DMS79 (cell line): Measurements from ENCODE around the gene LPCAT1.

Experiments
- DNase-seq: peaks from one replicate; lab custom pipeline; 2025; lab: John Stamatoyannopoulos, UW

The LPCAT1 gene

DNA sequence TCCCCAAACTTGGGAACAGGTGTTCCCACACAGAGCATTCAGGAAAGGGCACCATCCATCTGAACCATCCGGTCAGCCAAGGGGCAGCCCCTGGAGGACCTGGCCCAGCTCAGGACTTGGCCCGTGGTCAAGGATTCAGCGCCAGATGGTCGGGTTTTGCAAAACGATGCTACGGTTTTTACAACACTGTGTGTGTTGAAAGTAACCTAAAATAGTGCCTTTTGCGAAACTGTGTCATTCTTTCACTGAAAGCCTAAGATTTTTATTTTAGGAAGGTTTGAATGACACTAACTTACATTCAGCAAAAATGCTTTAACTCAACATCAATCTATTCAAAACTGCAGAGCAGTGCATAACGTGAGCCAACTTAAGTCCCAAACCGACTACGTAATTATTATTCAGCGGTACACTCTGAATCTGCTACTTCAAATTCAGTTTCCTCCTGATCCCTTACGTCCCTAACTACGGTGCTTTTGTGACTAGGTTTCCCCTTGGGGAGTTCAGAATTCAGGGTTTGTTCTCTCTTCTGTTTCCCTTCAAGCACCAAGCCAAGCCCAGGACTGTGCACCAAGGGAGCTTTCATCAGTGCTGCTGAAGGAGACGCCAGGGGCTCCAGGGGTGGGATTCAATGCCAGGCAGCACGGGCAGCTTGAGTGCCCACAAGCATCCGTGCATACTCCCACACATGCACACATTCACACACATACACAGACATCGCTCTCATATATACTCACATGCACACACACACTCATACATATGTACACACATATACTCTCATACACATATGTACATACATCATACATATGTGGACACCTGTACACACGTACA, 25.8 kb downstream of the LPCAT1 start:
- no peak for DNase-seq

DNA sequence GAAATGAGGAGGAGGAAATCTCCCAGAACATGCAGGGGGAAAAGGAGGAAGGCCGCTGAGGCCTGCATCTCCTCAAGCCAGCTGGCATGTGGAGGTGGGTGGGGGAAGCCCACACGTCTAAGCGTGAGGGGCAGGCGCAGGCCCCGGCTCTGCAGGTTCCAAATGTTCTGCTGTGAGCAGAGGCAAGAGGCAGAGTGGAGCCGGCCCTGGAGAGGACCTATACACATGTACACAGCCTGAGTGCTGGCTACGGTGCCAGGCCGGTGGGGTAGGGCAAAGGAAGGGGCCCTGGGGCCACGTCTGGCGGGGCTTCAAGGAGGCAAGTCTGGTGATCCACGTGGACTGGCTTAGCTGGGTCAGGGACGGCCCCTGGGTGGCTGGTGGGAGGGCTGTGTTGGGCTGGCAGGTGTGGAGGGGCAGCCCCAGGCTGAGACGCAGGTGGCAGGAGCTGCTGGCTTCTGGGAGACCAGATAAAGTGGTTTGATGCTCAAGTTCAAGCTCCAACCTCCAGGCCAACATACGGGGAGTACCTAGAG, 26.4 kb downstream of the LPCAT1 start:
- no peak for DNase-seq

DNA sequence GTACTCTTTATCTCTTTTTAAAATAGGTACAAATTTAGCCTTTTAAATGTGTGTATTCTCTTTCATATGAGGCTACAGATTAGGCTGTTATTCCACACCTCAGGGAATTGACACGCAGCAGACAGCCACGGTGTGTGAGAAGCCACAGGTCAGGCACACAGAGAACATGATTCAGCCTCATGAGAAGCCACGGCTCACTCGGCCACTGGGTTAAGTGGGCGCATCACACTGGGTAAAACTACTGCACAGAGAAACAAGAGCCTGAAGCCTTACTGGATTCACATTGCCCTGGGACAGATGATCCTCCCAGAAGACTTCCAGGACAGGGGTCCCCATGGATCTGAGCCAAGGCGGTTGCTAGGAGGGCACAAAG, 28.2 kb downstream of the LPCAT1 start:
- DNase-seq: no peak

DNA sequence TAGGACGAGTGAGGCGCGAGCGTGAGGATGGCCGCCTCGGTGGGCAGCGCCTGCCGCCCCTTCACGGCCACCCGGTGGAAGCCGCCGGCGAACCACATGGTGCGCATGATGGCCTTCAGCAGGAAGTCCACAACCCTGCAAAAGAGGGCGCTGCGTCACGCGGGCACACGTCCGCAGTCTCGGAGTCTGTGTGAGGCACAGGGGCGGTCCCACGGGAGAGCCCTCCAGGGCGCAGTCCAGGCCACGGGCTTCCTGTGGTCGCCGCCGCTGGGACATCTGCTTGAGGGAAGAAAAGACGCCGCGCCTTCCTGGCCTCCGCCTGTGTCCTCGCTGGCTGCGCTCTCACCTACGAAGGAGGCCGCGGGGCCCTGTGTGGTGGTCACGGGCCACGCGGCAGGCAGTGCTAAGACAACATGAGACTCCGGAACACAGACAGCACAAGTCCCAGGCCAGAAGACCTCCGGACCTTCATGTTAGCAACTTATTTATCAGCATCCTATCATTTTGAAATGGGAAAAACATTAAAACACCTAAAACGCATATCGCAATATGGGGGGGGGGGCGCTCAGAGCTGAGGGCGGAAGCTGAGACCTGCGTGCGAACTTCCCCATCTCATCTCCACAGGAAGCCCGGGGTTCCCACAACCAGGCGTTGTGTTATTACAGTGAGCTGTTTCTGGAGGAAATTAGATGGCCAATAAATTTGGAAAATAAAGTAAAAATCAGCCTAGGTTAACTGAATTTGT, 28.8 kb downstream of the LPCAT1 start:
- no peak for DNase-seq

DNA sequence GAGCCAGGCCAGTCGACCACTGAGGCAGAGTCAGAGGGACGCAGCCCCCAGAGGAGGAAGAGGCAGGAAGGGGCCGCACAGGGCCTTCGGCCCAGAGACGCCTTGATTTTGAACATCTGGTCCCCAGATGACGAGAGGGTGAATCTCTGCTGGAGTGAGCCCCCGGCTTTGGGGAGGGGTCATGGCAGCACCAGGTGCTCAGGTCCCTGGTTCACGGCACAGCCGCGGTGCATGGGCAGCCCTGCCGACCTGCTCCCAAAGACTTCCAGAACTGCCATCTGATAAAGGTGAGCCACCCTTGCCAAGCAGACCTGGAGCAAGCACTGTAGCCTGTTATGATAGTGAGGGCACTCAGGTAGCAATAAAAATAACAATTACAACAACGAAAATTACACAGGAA, 29.8 kb downstream of the LPCAT1 start:
- no peak for DNase-seq

DNA sequence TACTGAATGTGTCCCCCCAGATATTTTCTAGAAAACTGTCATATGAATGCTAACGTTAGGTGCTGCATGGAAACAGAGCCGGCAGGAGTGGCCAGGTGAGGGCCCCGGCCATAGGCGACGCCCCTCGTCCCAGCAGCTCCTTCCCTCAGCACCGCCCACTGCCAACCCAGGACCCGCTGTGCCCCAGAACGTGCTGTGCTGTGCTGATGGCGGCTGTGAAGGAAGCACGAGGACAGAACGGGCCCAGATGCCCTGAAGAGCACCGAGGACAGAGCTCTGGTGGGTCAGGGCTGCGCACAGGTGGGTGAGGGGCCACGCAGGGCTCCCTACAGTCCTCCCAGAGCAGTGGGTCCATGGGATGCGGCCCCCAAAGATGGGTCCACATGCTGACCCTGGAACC, 30.3 kb downstream of the LPCAT1 start:
- no peak for DNase-seq

DNA sequence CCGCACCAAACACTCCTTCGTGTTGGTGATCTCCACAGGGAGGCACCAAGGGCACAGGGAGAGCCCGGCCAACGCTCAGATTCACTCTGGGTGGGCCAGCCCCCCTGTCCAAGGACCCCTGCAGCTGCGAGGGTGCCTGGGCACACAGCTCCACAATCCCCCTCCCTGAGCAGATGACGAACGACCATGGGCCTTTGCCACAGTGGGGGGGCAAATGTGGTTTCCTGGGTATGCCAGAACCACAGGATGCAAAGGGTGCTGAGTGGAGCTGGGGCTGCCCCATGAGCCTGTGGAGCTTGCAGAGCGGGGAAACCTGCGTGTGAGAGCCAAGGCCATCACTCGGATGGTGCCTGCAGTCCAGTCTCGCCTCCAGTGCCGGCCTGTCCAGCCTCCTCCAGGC, 31.0 kb downstream of the LPCAT1 start:
- DNase-seq: no peak

DNA sequence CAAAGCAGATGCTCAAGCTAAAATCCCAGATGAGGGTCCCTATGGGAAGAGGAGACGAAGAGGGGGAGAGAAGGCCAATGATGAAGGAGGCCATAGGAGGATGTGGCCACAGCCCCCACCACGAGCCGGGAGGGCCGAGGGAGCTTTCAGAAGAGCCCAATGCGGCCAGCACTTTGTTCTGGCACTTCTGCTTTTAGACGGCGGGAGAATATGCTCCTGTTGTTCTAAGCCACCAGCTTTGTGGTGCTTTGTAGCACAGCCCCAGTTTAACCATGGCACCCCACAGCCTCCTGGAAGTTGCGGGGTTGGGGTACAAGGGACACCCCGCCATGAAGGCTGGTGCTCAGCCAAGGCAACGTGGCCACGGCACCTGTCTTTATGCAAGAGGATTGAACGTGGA, 33.4 kb downstream of the LPCAT1 start:
- no peak for DNase-seq

DNA sequence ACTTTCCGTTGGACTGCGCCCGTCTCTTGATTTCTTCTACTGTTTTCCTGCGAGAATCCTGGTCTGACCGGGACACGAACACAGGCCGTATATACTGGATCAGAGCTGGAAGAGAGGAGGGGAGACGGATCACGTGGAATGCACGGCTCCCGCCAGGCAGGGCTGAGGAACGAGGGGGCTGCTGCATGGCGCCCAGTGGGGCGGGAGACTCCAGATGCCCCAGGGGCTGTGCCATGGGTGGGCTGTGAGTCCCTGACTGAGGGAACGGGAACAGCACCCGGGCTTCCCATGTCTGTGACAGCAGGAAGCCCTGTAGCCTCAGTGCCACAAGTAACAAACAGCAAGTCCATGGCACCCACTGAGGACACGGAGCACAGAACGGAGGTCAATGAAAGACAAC, 34.0 kb downstream of the LPCAT1 start:
- no peak for DNase-seq

DNA sequence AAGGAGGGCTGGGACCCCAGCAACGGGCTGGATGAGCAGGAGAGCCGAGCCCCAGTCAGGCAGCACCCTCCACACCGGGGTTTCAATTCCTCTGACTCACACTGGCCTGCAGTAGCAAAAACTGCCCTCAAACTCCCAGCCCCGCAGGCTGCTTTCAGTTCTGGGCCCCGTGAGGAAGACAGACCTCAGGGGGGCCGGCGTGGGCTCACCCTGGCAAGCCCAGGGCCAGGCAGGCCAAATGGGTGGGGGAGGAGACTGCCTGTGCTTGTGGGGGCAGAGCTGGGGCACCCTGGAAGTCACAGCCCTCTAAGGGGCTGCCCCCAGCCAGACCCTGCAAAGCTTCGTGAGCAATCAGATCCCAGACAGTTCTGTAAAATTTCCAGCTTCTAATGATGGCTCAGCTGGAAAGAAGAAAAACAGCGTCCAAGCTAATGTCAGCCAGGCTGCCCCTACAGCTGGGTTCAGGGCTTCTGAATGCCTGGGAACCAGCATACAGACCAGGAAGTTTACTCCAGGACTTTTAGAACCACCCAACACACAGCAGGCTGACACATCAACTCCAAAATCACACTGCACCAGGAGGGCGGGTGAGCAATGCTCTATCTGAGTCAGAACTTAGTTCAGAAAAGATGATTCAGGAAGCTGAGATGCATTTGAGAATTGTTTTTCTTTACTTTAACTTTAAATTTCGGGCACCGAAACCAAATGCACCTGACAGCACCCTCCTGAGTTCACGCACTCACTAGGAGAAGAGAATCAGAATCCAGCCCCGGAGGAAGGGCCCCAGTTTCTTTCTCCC, 34.7 kb downstream of the LPCAT1 start:
- no peak for DNase-seq

DNA sequence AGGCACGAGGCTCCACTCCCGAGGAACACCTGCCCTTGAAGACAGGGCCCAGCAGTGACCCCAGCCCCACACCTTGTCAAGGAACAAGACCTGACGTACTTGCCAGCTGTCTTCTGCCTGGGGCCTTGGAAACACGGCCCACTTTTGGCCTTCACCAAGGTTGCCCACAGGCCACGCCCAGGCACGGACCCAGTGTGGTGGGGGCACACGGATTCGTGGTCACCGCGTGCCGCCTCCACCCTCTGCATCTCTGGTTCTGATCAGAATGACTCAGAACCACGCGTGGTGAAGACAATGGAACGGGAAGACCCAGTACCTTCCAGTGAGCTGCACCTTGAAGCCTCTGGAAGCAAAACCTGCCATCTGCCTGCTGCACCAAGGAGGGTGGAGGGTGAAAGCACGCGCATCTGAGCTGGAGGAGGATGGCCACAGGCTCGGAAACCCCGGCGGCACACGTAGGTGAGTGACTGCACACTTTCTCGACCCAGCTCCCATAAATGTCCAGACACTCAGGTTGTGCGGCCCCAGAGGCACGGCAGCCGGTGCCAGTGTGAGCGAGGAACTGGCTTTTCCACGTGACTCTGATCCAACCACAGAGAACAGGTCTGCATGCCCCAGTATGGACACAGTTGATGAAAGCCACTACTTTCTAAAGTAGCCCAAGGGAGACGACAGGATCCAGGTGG, 36.5 kb downstream of the LPCAT1 start:
- DNase-seq: no peak

DNA sequence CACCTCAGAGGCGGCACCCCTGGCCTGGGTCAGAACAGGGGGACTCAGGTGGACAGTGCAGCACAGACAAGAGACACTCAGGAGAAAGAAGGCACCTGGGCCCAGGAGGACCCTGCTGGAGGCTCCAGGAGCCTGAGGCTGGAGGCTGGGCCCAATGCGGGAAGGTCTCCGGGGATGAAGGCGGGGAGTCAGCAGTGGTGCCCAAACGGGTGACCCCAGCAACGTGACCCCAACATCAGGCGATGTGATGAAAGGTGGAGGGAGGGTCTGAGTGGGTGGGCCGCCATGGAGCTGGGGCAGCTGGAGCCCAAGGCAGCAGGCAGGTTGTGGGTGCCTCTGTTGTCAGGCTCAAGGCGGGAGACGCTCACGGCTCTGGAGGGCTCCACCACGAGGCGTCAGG, 37.5 kb downstream of the LPCAT1 start:
- DNase-seq: no peak

DNA sequence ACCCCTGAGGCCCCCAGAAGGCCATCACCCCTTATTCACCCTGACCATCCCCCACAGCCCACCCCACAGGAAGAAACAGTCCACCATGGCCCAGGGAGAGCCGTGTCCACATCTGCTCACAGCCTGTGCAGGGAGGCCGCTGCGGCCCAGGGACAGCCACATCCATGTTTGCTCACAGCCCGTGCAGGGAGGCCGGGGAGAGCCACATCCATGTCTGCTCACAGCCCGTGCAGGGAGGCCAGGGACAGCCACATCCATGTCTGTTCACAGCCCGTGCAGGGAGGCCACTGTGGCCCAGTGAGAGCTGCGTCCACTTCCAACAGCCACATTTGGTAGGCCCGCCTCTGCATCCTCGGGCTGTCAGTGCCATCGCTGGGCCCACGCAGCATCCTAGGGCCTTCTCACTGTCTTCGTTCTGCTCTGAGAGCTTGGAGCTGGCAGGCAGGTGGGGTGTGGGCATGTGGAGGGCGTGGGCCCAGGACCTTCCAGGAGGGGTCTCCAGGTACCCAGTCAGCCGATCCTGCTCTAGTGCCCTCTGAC, 38.1 kb downstream of the LPCAT1 start:
- DNase-seq: no peak

DNA sequence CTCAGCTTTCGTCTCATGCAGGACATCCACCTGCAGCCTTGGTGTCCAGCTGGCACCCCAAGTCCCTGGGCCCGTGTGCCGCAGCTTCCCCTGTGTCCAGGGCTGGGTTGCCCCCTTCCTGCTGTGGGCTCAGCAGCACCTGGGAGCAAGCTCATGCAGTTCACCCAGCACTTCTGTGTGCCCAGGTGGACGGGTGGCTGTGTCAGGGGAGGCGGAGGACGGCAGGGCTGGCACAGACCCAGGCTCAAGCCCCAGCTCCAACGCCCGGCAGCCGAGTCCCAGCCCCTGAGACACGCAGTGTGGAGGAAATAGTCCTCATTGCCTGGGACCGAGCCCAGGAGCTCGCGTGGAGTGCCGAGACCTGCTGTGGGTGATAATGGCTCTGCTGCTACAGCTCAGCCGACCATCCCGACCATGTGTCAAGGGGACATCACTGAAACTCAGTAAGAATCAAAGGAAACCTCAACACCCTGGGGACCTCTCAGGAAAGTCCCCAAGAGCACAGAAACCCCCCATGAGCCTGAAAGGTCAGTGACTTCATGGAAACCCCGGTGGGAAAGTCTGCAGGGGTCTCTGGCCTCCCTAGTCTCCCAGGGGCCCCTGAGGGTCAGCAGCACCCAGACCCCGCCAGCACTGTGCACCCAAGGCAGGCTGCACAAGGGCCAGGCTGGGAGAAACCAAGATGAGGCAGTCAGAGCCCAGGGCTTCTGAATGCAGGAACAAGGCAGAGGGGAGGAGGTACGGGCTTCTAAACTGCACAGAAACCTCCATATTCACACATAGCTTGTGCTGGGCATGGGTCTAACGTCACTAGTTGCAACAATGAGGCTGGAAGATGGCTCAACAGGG, 38.8 kb downstream of the LPCAT1 start:
- no peak for DNase-seq

DNA sequence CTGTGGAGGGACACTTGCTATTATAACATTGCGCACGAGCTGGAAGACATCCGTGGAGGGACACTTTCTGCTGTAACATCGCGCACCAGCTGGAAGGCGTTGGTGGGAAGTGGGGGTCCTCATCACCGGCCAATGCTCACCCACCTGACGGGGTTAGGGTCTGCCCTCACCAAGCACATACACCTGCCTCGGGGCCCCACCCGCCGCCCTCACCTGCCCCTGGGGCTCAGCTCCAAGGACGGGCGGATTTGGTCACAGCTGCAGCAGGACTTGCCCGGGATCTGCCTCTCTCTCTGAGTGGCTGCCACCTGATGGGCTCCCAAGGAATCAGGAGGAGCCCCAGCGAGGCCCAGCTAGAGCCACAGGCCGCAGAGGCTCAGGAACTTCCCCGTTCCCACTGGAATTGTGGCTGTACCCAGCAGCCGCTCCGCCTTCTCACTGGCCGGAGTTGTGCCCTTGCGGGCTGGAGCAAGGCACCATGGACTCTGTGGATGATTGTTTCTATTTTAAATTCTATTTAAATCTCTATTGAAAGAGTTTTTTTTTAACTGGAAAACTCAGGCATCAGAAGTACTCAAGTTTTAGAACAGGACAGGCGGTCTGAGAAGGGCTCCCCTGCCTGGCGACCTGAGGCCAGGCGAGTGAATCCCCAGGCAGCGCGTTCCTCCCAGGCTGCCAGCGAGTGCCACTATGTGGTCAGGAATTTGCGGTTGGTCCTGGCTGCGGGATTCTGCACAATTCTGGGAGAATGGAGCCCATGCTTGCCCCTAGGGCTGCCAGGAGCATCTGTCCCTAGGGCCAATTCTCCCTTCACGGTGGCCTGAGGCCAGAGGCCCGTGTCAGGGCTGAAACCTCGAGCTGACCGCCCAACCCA, 39.7 kb downstream of the LPCAT1 start:
- no peak for DNase-seq

DNA sequence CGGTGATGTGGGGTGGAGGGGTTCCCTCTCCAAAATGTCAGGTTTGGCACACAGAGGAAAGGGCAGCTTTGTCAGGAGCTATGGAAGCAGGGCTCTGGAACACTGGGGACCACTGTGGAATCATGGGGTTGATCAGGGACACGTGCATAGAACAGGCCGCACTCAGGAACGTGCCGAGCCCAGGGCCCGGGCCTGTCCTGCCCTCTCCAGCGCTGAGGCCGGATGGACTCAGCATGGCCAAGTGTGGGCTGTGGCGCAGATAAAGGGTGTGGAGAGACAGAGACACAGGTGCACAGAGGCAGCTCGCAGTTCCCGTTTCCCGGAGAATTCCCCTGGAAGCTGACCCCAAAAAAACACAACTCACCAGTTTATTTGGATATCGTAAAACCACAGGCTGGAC, 40.7 kb downstream of the LPCAT1 start:
- no peak for DNase-seq

DNA sequence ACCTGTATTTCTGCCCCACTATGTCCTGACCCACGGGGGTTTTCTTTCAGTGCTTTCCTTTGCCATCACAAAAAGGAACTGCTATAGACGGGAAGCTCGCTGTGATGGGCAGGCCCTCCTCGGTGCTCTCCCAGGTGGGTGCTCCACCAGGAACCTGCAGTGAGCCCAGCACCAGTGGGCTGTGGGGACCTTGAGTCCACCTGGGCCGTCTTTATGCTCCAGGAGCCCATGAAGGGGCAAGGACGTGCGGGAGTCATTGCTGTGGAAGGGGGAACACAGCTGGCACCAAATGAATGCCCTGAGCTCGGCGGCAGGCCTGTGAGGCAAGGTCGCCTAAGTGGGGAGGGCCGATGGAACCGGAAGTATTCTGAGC, 41.8 kb downstream of the LPCAT1 start:
- DNase-seq: no peak

DNA sequence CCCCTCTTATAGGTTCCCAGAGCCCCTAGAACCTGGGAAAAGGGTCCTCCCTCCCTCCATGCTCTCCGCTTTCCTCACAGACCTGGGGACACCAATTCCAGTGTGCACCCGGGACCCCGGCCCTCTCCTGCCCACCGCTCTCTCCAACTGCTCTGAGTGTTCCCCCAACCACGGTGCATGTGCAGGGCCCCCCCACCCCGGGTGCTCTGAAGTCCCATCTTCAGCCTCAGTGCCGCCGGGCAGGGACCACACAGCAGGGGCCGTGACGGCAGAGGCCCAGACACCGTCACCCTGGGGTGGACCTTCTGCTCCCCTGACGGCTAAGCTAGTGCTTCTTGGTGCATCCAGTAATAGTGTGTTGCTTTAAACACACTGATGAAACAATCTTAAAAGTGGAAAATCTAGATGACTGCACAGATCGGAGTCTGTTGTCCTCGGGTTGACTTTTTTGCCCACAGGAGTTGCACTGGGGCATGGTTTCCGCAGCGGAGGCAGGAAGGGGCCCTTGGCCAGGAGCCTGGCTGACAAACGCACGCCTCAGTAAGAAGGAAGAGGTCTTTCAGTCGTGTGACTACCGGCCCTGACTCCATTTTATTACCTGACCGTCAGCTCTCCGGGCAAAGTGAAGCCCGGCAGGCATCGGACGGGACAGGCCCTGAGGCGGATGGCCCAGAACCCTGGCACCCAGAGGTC, 42.3 kb downstream of the LPCAT1 start:
- no peak for DNase-seq

DNA sequence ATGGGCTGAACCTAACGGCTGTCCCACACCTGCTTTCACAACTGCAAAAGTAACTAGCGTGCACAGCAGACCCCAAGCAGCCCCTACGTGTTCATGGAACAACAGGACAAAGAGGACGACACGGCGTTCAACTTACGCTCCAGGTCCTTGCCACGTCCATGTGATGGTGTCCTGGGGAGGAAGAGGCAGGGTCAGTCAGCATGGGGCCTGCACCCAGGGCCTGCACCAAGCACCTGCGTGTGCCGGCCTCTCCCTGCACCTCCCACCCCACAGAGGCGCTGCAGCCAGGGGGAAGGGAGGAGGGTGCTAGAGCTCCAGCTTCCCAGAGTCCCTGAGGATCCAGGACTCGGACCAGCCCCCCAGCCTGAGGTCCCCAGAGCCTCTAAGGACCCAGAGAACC, 43.0 kb downstream of the LPCAT1 start:
- no peak for DNase-seq
